GM21526 (cell line): Measurements from ENCODE around the gene RNF17.

Experiments
- ATAC-seq: cut with Tn5 transposase; IDR thresholded peaks from one replicate; pipeline ENCODE4 v1.9.1; 2021; ENCODE audit warnings: moderate library complexity; ENCODE audit not compliant: unreplicated experiment, low FRiP score

The RNF17 gene

GRCh38 chr13:24854311-24854710 is 90.3 kb downstream of the RNF17 start:
- ATAC-seq = no peak

- ATAC-seq = no peak
These were observed 95.0 kb downstream of the RNF17 start for GRCh38 chr13:24858953-24859352.

- ATAC-seq = no peak
These were observed 96.8 kb downstream of the RNF17 start for GRCh38 chr13:24860770-24861169.

DNA sequence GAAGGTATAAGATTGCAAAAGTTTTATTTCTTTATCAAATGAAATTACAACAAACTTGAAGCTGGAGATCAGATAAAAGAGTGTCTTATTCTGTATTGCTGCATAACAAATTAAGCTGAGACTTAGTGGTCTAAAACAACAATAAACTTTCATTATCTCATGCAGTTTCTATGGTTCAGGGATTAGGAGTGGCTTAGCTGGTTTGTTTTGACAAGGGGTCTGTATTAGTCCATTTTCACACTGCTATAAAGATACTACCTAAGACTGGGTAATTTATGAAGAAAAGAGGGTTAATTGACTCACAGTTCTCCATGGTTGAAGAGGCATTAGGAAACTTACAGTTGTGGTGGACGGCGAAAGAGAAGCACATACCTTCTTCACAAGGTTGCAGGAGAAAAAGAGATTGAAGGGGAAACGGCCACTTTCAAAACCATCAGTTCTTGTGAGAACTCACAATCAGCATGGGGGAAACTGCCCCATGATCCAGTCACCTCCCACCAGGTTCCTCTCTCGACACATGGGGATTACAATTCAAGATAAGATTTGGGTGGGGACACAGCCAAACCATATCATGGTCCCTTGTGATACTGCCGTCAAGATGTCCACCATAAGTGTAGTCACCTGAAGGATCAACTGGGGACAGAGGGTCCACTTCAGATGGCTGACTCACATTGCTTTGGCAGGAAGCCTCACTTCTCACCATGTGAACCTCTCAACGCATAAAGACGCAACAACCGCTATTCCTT is 97.8 kb downstream of the RNF17 start:
- ATAC-seq = no peak

DNA sequence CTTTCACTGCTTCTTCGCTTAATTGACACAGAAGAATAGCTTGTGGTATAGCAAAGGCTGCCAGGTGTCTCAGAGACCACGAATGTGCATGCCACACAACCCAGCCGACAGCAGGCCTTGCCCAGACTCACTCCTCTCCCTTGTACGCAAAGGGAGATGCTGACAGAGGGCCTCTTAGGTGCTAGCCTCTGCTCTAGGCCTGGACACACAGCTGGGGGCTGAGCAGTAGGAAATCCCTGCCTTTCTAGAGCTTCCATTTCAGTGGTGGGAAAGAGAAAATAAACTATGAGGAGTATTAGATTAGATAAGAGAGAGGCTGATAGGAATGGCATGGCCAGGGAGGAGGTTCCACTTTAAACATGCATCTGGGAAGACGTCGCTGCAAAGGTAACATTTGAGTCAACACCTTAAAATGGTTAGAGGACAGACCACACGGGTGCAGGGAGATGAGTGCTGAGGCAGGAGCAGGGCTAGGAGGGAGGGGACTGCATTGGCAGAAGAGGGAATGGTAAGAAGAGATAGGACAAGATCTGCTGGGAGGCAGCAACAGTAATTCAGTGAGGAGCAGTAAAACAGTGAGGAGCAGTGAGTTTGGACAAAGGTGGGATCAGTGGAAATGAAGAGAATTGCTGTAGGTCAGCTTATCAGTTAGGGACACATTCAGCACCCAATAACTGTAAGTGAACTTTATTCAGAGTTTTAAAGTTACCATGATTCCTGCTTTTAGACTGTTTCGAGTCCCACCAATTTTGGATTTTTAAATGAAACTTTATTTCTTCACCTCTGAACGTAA is 100.0 kb downstream of the RNF17 start:
- no peak for ATAC-seq

DNA sequence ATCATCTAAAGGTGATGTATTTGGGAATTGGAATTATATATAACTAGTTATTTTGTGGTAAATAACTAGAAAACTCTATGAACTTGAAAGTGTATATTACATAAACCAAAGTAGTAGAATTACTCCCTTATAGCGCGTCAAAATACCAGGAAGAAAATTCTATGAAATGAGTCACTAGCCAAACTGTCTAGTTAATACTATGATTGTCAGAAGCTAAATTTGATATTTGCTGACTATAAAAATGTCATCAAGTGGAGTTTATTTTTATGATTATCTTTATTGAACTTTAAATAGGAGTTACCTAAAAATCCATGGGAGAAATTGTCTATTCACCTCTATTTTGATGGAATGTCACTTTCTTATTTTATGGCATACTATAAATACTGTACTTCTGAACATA is 100.6 kb downstream of the RNF17 start:
- ATAC-seq = no peak

DNA sequence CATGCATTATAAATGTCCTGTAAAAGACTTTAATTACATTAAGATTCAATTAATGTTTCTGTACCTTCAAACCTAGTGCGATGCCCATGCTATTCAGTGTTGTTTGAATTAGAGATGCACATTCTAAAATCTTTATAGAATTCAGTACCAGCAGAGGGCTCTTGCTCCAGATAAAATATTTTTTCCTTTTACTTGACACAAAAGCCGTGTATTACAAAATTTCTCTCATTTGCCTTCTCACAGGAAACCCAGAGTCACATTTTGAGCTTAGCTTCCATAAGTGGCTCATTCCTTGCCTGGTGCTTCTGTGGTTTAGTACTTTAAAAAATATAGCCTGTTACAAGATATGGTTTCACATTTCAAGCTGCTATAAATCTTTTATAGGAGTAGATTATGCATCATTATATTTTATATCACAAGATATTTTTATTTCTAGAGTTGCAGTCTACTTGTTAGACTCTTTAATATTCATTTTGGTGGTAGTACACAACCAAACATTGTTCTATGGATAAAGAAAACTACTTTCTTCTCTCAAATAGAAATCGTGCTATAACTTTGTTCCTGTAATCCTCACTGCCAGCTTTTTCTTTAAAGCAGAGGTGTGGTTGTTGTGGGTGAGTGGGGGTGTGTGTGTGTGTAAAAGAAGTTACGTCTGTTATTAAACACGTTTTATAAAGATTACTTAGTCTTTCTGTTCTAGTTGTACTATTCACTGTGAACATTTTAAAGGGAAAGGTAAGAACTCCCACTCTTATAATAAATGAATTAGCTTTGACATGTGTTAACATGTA is 101.4 kb downstream of the RNF17 start:
- ATAC-seq = no peak

DNA sequence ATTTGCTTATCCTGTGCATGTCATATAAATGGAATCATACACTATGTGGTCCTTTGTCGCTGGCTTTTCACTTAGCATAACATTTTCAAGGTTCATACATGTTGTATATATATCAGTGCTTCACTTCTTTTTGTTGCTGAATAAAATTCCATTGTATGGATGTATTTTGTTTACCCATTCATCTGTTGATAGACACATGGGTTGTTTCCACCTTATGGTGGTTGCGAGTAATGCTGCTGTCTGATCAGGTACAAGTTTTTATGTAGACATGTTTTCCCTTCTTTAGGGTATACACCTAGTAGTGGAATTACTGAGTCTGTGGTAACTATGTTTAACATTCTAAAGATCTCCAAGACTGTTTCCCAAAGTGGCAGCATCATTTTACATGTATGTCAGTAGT is 102.5 kb downstream of the RNF17 start:
- ATAC-seq = no peak

DNA sequence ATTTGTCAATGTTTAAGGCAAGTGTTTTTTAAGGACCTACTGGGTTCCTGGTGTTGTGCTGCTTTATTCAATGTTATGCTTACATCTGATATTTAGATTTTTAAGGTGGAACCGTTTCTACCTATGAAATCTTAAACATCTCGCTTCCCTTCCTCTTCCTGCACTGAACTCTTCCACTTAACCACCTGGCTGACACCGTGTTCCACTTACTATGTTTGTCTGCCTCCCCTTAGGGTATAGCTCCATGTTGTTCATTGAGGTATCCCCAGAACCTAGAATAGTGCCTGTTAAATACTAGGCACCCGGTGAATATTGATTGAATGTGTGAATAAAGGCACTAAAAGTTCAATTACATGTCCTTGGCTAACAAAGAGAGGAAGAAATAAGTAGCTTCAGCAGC is 104.9 kb downstream of the RNF17 start:
- ATAC-seq = no peak

- no peak for ATAC-seq
These were observed 106.4 kb downstream of the RNF17 start for GRCh38 chr13:24870380-24870760.

GRCh38 chr13:24875566-24875965 is 111.6 kb downstream of the RNF17 start:
- ATAC-seq = no peak

DNA sequence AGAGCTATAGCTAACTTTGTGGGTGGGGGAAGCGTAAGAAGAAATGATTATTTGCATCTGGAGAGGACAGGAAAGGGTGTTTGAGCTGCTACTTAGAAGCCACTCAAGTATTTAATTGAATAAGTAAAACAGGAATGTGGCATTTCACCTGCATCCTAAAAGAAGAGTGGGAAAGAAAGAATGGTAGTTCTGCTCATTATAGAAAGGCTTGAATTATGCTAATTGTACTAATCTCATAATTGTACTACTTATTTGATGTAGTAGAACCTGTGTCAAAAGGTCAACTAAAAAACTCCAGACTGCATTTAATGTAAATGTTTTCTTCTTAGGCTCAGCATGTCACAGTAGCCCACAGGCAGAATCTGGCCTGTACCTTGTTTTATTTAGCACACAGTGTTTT is 113.6 kb downstream of the RNF17 start:
- ATAC-seq = no peak

DNA sequence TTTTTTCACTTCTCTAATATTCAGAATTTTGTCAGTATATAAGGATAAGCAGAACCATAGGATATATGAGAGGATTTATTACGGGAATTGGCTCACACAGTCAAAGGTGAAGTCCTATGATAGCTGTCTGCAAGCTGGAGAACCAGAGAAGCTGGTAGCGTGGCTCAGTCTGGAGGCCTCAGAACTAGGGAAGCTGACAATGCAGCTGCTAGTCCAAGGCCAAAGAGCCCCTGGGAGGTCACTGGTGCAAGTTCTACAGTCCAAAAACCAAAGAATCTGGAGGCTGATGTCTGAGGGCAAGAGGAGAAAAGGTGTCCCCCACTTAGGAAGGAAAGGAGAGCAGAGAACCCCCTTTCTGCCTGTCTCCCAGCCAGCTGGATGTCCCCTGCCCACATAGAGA is 114.4 kb downstream of the RNF17 start:
- no peak for ATAC-seq

DNA sequence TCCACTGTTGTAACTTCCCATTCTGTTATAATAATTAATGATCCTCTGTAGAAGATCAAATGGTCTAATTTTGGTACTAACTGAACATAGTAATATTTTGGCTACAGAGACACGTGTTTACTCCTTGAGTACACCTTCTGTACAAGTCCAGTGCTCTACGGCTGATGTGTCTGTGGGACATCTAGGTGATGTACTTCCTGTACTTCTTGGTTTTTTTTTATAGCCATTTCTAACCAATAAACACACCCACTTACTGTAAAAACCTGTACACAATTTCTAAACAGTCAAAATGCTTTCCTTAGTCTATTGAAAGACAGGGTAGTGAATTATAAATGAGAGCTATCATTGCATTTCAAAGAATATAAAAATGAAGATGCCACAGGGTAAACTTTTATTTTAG is 118.7 kb downstream of the RNF17 start:
- no peak for ATAC-seq

GRCh38 chr13:24887759-24888158 is 123.8 kb downstream of the RNF17 start:
- no peak for ATAC-seq

GRCh38 chr13:24888291-24888931 is 124.4 kb downstream of the RNF17 start:
- no peak for ATAC-seq

GRCh38 chr13:24890256-24890655 is 126.3 kb downstream of the RNF17 start:
- no peak for ATAC-seq

DNA sequence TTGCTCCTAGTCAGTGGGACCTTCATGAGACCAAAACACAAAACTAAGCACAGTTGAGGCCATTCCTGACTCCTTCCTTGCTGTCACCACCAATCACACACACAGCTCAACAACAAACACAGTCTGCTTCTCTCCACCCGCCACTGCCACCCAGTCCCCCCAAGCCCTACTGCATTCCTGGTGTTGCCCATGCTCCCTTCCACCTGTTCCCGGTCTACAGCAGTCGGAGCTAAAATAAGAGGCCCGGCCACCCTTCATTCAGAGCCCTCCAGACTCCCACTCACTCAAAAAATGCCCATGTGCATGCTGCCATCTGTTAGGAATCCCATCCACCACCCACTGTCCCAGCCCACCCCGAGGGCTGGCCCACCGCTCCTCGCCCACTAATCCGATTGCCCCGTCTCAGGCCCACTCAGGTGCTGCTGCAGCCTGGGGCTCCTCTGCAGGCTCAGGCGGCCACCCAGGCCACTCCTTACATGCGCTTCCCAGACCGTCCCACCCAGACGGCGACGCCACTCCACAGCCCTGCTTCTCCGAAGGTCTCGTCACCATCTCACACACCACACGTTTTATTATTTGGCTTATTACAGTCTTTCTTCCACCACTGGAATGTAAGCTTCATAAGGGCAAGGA is 127.6 kb downstream of the RNF17 start:
- no peak for ATAC-seq

- no peak for ATAC-seq
These were observed 128.9 kb downstream of the RNF17 start for GRCh38 chr13:24892829-24893228.

DNA sequence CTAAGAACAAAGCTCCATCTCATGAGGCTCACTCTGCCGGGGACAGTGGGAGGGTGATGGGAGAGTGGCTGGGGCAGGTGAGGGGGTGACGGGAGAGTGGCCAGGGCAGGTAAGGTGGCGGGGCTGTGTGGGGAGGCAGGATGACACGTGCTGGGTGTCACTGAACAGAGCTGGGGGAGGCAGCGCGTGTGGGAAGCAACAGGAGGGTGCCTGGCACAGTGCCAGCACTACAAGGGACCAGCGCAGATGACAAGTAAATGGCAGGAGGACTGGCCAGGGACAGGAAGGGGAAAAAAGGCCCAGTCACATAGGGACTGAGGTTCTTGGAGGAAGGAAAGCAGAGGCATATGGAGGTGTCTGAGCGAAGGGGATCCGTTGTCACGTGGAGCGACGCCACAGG is 129.9 kb downstream of the RNF17 start:
- no peak for ATAC-seq
